ENCODE results near the gene SELENOO. TPM values are rescaled to one million over a fixed set of nuclear protein-coding genes. Genes with fewer than 3 reads are reported as not detected.

SELENOO gene
- total RNA-seq, 1 experiment from 2014 or later: 19.0 TPM

- Histone ChIP-seq H3K79me1 (ENCODE audit: insufficient read depth, low read depth, low read length, poor library complexity, severe bottlenecking) (no peaks in the 10 kb centered on the region), H3K4ac (ENCODE audit: low read depth, low read length) (no peak overlapping the region), H3K79me2 (ENCODE audit: insufficient read depth, low read length) (no peaks in the 10 kb centered on the region), H3K27me3 (ENCODE audit: insufficient read depth, low read length) (no peaks in the 10 kb centered on the region), H3K23me2 (ENCODE audit: insufficient read length, low read depth, low read length, poor library complexity, severe bottlenecking) (peaks cover 13% of the 10 kb centered on the region), H3K23ac (ENCODE audit: insufficient read length, low read depth, low read length) (no peak overlapping the region), H3T11ph (ENCODE audit: low read length) (no peak overlapping the region), H4K91ac (ENCODE audit: insufficient read length, low read depth, low read length) (no peak overlapping the region), H2BK20ac (ENCODE audit: low read depth, low read length, poor library complexity, severe bottlenecking) (no peak overlapping the region), H3K27ac (ENCODE audit: insufficient read length, low read depth, low read length) (no peak overlapping the region), H3K56ac (ENCODE audit: insufficient read length, low read depth, low read length) (no peak overlapping the region), H3K18ac (ENCODE audit: insufficient read length, low read depth, low read length) (no peak overlapping the region), H3K9ac (ENCODE audit: extremely low read depth, insufficient read length, low read length) (no peak overlapping the region), H2BK120ac (ENCODE audit: low read depth, low read length, poor library complexity, severe bottlenecking) (no peak overlapping the region), H3K4me2 (ENCODE audit: insufficient read depth, insufficient read length, low read length) (peak overlapping the region; percentile 46), H3K14ac (ENCODE audit: insufficient read depth, low read length) (no peak overlapping the region; the same call in 1 of the 2 replicates), H2BK5ac (ENCODE audit: insufficient read length, low read length) (no peak overlapping the region), H2AK5ac (ENCODE audit: insufficient read length, low read length) (no peak overlapping the region), H2BK12ac (ENCODE audit: insufficient read length, low read depth, low read length) (no peak overlapping the region), H4K20me1 (ENCODE audit: control insufficient read depth, insufficient read depth, insufficient read length) (peaks cover 3% of the 10 kb centered on the region), H2AFZ (ENCODE audit: low read length) (no peak overlapping the region), H3K9me3 (ENCODE audit: control insufficient read depth, low read depth, low read length) (no peaks in the 10 kb centered on the region), H2BK15ac (ENCODE audit: low read depth, low read length) (0 out of 2 replicates have a peak overlapping the region, but pooled peaks have one; percentile 76), H3K4me1 (ENCODE audit: insufficient read depth, low read length) (no peaks in the 10 kb centered on the region), H4K8ac (replicated peaks; ENCODE audit: insufficient read length, low read depth, low read length) (no peak overlapping the region), H4K5ac (ENCODE audit: insufficient read length, low read depth, low read length) (no peak overlapping the region)
- no CpG with 5 or more reads among the region's 18 CpGs for WGBS (ENCODE audit: extremely low coverage, insufficient read length, low lambda C conversion rate)
- no peak for DNase-seq
- Mint-ChIP-seq H3K9me3 (peaks cover 5 to 6% of the 10 kb centered on the region in 2 experiments; a peak in 3 of 5 replicates), H3K4me1 (peaks cover 10 to 11% of the 10 kb centered on the region in 2 experiments), H3K36me3 (ENCODE audit: insufficient read depth in 1 of 3, low read depth in 3 of 3) (peaks cover 16 to 35% (median 24%) of the 10 kb centered on the region in 3 experiments), H3K27me3 (ENCODE audit: low read depth) (no peaks in the 10 kb centered on the region), H3K27ac (peak overlapping the region in 2 of 3 experiments; percentile 75 to 78; a peak in 2 of 7 replicates), H3K4me3 (peak overlapping the region; percentile 61 to 77; a peak in 4 of 5 replicates)
- no peak for TF ChIP-seq CTCF (conservative IDR thresholded peaks at IDR 0.05)
Measured at GRCh38 chr22:50199251-50199721, 1.5 kb upstream of the SELENOO start.

Measured in H9 (cell line).